GM19351 (cell line): ENCODE results near the gene DMRTA2.
A peak's percentile ranks its signal among the peaks of the same experiment; 100 is the strongest.
"Not testable (repeated sequence)": the region's sequence is repeated elsewhere in the genome, so short reads cannot be mapped to it uniquely, and the experiment has no call there.

ENCODE experiments used
- ATAC-seq: cut with Tn5 transposase; IDR thresholded peaks from one replicate; pipeline ENCODE4 v1.9.1; 2021; ENCODE audit warnings: mild to moderate bottlenecking, moderate library complexity; ENCODE audit not compliant: unreplicated experiment

Gene DMRTA2

GRCh38 chr1:50393522-50394120 lies 29.6 kb downstream of the DMRTA2 start:
- ATAC-seq: no peak

GRCh38 chr1:50381551-50381950 lies 41.7 kb downstream of the DMRTA2 start:
- ATAC-seq: not testable (repeated sequence)

- ATAC-seq: no peak
Measured at GRCh38 chr1:50378770-50379169, 44.5 kb downstream of the DMRTA2 start.

- no peak for ATAC-seq
Measured at GRCh38 chr1:50373532-50373931, 49.7 kb downstream of the DMRTA2 start.

- no peak for ATAC-seq
Measured at GRCh38 chr1:50371749-50372148, 51.5 kb downstream of the DMRTA2 start.

GRCh38 chr1:50369830-50370229 lies 53.4 kb downstream of the DMRTA2 start:
- ATAC-seq: no peak

- no peak for ATAC-seq
Measured at GRCh38 chr1:50369008-50369634, 54.1 kb downstream of the DMRTA2 start.

- peak; percentile 60 for ATAC-seq
Measured at GRCh38 chr1:50368179-50369007, 54.9 kb downstream of the DMRTA2 start.
